Activated T-cell treated with anti-CD3 and anti-CD28 coated beads, Interleukin-2, amount 50 U/mL, for 48 hours (primary cell): Measurements from ENCODE around the gene DUSP2.

Source experiments
- DNase-seq, 2 experiments: peaks; one replicate each; pipeline ENCODE4 v3.0.0-alpha.2; 2020

The DUSP2 gene

GRCh38 chr2:96113367-96113677 lies 31.9 kb downstream of the DUSP2 start:
- peak; percentile 50 to 54 for DNase-seq

- DNase-seq = no peak
Observed at GRCh38 chr2:96112501-96113366, 32.5 kb downstream of the DUSP2 start.

DNA sequence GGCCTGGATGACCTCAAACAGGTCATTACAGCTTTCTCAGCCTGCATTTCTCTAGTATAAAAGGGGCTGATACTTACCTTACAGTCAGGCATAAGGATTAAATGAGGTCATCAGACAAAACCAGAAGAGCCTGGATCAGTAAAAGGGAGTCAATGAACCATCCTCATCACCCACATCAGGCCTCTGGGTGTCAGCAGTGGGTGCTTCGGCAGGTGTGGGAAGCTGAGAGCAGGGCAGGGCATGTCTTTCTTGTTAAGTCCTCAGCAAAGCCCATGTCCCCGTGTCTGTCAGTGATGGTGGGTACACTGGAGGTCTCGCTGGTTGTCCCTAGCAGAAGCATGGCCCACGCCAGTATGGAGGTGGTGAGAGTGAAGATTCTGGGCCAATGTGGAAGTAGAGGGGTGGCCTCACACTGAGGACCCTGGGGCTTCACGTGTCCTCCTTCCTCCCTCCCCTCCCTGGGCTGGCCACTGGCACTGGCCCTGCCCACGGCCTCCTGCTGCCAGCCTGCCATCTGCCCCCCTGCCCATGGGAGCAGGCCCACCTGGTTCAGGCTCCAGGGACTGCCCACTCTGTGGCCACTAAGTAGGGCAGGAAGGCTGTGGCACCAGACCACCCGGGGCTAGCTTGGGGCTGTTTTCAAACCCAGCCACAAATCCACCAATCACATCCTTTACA lies 33.3 kb downstream of the DUSP2 start:
- DNase-seq = no peak

DNA sequence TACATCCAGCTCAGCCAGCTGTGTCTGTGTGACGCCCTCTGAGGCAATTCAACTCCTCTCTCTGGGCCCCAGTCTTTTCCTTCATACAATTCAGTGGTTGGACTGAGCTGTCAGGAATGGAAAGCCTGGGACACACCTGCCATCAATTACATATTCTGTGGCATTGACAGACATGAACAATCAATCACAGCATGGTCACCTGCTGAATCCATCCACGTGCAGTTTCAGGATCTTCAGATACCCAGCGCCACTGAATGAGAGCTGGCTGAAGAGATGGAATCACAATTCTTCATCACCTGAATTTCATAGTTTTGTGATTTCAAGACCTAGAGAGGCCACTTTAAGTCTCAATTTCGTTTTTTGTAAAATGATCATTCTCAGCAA lies 34.0 kb downstream of the DUSP2 start:
- no peak for DNase-seq

- DNase-seq = no peak
Observed at GRCh38 chr2:96110621-96111256, 34.5 kb downstream of the DUSP2 start.

- no peak for DNase-seq
Observed at GRCh38 chr2:96109931-96110511, 35.2 kb downstream of the DUSP2 start.

GRCh38 chr2:96109361-96109680 lies 35.9 kb downstream of the DUSP2 start:
- no peak for DNase-seq

DNA sequence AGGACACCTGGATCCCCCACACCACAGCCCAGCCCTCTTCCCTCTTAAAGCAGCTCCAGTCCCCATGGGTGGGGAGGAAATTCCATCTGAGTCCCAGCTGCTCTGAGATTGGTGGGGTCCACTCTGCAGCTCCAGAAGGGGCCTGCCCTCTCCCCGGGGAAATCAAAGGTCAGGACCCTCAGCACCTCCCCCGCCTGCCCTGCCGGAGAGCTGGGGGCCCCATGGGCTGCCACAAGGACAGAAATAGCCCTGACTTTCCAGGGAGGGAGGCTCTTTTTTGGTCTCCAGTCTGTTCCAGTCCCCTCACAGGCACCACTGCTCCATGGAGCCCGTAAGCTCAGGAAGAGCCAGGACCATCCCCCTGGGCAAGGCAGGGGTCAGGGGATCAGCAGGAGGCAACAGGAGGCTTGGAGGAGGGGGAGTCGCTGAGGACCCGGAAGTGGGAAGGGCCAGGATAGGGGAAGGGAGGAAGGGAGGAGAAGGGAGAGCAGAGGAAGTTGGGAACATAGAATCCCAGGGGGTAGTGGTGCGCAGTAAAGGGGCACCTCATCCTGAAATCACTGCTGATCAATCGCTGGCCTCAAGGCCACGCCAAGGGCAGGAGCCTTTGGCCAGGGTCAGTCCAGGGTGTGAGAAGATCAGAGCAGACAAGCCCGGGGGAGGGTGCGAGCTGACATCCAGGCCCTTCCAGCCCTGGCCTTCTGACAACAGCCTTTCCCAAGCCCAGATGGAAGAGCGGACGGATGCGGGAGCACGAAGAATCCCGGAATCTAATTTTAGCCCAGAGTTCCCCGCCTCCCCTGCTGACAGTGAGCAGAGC lies 36.5 kb downstream of the DUSP2 start:
- DNase-seq = no peak

DNA sequence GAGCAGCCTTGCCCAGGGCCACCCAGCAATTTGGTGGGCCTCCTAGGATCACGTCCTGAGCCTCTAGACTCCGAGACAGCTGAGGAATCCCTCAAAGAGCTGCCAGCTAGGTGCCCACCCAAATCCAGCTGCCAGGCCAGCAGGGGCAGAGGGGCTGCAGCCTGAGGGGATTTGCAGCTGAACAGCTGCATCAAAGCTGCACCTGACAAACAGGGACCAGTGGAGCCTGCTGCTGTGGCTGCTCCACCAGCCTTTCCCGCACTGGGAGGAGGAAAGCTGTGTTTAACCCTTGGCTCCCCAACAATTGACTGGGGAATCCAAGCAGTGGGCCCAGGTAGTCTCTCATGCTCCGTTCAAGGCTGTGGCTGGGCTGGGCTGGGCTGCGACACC lies 37.1 kb downstream of the DUSP2 start:
- no peak for DNase-seq

GRCh38 chr2:96107708-96108065 lies 37.6 kb downstream of the DUSP2 start:
- no peak for DNase-seq

GRCh38 chr2:96106991-96107707 lies 38.1 kb downstream of the DUSP2 start:
- DNase-seq = no peak

DNA sequence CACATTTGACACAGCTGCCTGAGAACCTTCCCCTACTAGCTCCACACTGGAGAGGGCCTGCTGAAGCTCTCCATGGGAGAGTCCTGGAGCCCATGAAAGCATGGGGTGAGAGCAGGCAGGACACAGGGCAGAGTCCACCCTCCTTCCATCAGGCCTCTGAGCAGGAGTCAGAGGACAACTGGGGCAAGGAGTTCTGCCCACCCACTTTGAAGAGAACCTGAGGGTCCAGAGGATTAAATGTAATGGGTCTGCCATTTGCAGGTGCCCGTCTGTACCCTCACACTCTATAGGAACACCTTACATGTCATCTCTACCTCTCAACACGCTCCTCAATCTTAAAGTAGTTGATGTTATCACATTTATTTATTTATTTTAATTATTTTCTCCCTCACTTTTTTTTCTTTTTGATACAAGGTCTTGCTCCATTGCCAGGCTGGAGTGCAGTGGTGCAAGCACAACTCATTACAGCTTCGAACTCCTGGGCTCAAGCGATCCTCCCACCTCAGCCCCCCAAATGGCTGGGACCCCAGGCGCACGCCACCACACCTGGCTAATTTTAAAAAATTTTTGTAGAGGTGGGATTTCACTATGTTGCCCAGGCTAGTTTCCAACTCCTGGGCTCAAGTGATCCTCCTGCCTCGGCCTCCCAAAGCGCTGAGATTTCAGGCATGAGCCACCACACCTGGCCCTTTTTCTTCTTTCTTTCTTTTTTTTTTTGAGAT lies 39.1 kb downstream of the DUSP2 start:
- DNase-seq = no peak

GRCh38 chr2:96105152-96105915 lies 39.9 kb downstream of the DUSP2 start:
- no peak for DNase-seq

GRCh38 chr2:96104487-96104861 lies 40.8 kb downstream of the DUSP2 start:
- no peak for DNase-seq

DNA sequence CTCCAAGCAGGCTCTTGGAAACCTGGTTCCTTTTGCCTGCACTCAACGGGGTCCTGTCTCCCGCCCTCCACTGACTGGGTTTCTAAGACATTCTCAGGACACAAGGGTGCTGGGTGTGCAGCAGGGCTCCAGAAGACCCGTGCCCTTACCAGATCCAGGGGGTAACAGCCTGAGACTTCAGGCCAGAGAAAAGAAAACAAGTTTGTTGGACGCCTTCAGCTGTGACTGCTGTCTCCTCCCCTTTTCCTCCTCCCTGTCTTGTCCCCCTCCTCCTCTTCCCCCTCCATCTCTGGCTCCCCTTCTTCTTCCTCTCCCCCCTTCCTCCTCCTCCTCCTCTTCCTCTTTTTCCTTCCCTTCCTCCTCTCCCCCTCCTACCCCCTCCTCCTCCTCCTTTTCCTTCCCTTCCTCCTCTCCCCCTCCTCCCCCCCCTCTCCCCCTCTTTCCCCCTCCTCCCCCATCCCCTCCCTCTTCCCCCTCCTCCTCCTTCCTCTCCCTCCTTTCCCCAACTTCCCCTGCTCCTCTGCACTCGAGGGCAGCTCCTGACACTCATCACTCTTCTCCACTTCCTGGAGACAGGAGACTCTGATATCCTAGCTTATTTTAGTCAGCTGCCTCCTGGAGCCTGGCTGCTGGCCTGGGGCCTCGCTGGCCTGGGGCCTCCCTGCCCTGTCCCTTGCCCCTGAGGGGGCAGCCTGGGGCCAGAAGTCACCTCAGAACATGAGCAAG lies 41.3 kb downstream of the DUSP2 start:
- DNase-seq = no peak

DNA sequence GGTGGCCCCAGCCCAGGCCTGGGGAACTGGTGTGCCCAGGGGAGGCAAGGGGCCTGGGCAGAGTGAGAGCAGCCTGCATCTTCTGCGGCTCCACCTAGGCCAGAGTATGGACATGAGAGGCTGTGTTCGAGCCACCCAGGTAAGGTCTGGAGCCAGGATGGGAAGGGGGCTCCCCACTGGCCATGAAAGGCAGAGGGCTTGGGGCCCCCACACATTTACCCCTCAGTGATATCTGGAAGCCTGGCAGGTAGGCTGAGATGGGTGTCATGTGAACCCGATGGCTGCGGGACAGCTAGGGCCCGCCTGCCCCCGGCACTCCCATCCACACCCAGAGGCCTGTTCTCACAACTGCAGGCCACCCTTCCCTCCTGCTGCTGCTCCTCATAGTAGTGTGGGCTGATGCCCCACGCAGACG lies 42.0 kb downstream of the DUSP2 start:
- no peak for DNase-seq

DNA sequence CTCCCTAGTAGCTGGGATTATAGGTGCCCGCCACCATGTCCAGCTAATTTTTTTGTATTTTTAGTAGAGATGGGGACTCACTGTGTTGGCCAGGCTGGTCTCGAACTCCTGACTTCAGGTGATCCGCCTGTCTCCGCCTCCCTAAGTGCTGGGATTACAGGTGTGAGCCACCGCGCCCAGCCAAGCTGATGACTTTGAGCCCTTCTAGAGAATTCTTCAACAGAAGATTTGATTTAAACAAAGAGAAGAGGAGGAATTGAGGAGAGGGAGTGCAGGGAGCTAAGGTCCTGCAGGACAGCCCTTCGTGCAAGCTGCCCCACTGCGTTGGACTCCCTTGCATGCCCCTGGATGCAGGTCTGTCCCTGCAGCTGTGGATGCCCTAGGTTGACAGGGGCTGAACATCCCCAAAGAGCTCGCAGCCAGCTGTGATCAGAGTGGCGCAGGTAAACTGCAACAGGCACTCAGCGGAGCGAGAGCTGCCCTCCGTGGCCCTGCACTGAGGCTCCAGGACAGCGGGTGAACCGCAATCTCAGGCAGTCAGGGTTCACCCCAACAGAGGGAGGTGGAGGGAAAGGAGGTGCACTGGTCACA lies 42.5 kb downstream of the DUSP2 start:
- DNase-seq = no peak

- peak; percentile 5 to 10 for DNase-seq
Observed at GRCh38 chr2:96100893-96101304, 44.3 kb downstream of the DUSP2 start.

DNA sequence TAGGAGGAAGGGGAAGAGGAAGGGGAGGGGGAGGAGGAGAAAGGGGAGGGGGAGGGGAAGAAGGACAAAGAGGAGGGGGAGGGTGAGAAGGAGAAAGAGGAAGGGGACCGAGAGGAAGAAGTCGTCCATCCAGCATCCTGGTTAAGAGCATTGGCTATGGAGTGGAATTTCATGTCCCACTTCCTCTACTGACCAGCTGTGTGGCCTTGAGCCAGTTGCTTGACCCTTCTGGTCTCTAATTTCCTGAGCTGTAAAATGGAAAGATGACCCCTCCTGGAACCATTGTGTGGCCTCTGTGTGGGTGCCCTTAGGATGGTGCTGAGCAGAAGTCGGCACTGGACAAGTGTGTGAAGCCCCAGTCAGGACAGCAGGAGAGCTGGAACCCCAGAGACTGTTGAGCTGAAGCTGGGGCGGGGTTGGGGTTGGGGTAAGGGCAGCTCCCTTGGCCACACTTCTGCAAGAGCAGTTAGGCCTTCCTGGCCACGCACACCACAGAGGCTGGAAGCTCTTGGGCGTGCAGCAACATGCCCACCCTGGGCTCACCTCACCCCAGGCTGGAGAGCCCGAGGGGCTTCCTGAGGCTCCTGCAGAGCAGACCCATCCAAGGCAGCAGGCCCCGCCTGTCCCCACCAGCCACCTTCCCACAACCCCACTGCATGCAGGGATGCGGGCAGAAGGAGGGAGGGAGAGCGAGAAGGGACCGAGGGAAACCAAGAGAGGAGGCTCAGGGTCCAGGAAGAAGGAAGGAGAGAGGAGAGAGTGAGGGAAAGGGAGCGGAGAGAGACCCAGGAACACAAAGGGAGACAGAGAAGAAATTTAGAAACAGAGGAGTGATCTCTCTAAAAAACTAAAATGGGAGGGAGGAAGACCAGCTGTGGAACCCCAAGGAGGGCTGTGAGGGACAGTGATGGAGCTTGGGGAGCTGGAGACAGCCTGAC lies 45.1 kb downstream of the DUSP2 start:
- DNase-seq = peak; percentile 13
